Measurements from ENCODE around the gene MMP24.
"Not testable (repeated sequence)": the region's sequence is repeated elsewhere in the genome, so short reads cannot be mapped to it uniquely, and the experiment has no call there.

The MMP24 gene

DNA sequence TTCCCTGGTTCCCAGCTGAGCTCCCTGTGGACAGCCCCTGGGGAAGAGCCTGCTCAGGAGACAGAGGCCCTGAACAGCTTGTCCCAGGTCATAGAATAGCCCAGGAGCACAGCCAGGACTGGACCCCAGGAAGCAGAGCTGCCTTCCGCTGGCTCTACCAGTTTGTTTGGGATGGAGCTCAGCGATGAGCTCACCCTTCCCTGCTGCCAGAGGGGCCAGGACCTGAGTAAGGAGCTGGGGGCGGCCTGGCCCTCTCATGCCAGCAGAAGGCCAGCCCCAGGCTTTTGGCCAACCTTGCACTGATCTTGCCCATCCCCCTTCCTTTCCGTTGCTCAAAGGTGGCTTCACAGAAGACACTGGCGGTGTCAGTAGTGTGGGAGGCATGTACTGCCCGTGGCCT, 33.9 kb downstream of the MMP24 start:
- DNase-seq, result no peak

DNA sequence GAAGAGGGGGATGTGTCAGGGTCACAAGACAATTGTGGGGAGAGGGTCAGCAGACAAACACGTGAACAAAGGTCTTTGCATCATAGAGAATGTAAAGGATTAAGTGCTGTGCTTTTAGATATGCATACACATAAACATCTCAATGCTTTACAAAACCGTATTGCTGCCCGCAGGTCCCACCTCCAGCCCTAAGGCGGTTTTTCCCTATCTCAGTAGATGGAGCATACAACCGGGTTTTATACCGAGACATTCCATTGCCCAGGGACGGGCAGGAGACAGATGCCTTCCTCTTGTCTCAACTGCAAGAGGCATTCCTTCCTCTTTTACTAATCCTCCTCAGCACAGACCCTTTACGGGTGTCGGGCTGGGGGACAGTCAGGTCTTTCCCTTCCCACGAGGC, 35.8 kb downstream of the MMP24 start:
- DNase-seq, result not testable (repeated sequence)

DNA sequence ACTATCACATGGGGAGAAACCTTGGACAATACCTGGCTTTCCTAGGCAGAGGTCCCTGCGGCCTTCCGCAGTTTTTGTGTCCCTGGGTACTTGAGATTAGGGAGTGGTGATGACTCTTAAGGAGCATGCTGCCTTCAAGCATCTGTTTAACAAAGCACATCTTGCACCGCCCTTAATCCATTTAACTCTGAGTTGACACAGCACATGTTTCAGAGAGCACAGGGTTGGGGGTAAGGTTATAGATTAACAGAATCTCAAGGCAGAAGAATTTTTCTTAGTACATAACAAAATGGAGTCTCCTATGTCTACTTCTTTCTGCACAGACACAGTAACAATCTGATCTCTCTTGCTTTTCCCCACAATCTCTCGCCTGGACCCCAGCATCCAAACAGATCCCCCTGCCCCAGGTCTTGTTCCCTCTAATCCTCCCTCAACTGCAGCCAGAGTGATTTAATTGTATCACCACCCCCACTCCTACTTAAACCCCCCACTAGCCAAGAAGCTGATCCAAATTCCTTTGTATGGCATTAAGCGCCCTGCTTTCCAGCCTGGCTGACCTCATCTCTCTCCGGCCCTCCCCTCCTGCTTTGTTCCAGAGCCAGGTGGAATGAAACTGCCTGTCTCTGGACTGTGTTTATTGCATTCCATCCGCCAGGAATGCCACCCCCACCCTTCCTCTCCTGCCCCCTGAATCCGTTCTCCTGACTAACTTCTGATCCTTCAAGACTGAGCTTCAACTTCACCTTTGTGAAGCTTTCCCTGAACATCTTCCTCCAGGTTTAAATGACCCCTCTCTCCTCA, 36.4 kb downstream of the MMP24 start:
- peak; percentile 81 for DNase-seq

DNA sequence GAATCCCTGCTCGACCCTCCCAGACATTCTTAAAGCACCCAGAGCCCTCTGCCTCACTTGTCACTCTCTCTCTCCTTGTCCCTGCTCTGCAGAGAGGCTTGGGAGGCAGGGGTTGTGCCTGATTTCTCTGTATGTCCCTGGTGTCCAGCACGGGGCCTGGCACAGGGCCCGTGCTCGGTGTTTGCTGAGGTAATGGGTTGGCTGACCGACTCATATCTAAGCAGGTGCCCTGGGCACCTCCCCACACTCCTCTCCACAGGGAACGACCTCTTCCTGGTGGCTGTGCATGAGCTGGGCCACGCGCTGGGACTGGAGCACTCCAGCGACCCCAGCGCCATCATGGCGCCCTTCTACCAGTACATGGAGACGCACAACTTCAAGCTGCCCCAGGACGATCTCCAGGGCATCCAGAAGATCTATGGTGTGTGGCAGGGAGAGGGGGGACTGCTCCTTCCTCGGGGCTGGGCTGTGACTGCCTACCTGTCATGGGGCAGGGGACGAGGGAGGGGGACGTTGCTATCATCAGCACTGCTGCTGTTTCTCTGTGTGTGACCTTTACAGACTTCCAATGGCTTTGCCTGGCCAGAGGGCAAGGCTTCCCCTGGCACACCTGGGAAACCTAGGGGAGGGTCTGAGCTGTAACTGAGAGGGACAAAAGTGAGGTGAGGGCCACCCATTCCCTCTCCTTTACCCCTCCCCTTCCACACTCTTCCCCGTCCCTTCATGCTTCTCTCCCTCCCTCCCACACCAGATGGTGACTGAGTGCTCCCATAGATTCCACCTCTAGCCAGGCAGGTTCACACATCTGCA, 37.2 kb downstream of the MMP24 start:
- no peak for DNase-seq

DNA sequence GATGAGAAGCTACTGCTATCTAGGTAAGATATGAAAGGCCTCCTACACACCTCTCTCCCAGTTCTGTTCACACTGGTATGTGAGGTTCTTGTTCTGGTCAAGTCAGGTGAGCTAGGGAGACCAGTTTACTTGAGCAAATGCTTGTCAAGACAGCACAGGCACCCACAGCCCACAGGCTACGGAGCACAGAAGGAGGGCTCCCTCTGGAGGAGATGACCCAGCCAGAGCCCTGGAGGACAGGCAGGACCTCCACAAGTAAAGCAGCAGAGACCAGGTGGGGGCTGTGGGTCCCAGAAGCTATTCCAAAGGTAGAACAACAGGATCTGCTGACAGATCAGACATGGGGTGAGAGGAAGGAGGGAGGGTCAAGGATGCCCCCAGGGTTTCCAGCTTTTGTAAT, 38.3 kb downstream of the MMP24 start:
- DNase-seq, result no peak

DNA sequence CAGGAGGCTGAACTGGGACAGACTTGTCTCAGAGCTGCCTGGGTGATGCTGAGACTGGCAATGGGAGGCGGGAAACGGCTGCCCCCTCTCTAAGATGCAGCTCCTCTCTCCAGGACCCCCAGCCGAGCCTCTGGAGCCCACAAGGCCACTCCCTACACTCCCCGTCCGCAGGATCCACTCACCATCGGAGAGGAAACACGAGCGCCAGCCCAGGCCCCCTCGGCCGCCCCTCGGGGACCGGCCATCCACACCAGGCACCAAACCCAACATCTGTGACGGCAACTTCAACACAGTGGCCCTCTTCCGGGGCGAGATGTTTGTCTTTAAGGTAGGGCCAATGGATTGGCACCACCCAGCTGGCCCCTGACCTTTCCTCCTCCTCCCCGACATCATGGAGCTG, 40.6 kb downstream of the MMP24 start:
- DNase-seq, result no peak

DNA sequence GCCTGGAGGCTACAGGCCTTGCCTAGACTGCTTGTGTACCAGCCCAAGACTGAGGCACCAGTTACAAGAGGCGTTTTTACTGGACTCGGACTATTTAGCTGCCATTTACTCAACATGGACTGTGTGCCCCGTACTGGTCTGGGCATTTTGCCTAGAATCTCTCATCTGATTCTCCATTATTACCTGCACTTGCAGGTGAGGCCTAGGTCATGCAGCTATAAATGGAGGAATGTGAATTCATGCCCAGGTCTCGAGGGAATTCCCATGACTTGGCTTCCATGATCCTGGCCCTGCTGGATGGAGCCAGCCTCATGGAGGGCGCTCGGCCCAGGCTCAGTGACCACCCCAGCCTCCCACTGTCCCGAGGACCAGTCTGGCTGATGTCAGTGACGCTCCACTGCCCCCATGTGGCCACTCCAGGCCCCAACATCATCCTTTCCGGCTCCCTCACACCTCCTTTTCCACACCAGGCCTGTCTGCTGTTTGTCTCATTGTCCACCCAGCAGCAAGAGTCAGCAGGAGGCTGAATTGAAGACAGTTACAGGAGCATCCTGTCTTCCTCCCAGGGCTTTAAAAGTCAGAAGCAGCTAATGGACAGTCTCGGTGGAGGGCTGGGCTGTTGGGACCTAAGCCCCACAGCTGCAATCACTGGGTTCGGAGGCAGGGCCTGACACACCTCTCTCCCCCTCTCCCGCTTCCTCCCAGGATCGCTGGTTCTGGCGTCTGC, 42.7 kb downstream of the MMP24 start:
- peak; percentile 48 for DNase-seq

DNA sequence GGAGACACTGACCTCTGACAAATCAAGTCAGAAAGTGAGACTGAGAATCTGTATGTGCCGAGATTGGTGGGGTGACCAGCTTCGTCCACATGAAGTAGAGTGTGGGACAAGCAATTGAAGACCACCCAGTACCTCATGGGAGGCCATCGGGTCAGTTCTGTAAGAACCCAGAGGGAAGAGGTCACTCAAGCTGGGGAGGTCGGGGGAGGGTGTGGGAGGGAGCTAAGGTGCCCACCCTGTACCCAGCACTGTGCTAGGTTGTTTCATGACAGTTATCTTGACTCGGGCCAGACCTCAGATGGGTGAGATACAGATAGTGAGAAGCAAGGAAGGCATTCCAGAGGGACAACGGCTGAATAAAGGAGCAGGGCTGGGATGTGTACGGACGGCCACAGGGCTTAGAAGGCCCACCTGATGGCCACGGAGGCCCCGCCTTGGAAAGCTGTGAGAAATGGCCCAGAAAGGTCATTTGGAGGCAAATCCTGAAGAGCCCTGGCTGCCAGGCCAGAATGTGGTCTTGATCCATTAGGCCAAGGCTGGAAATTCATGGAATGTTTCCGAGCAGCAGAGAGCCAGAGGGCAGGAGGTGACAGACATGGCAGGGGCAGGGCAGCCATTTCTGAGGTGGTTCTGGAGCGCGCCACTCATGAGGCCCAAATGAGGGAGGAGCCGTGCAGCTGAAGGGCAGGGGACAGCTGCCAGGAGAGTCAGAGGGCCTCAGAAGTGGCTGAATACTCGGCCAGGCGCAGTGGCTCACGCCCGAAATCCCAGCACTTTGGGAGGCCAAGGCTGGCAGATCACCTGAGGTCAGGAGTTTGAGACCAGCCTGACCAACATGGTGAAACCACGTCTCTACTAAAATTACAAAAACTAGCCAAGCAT, 43.8 kb downstream of the MMP24 start:
- DNase-seq, result no peak

DNA sequence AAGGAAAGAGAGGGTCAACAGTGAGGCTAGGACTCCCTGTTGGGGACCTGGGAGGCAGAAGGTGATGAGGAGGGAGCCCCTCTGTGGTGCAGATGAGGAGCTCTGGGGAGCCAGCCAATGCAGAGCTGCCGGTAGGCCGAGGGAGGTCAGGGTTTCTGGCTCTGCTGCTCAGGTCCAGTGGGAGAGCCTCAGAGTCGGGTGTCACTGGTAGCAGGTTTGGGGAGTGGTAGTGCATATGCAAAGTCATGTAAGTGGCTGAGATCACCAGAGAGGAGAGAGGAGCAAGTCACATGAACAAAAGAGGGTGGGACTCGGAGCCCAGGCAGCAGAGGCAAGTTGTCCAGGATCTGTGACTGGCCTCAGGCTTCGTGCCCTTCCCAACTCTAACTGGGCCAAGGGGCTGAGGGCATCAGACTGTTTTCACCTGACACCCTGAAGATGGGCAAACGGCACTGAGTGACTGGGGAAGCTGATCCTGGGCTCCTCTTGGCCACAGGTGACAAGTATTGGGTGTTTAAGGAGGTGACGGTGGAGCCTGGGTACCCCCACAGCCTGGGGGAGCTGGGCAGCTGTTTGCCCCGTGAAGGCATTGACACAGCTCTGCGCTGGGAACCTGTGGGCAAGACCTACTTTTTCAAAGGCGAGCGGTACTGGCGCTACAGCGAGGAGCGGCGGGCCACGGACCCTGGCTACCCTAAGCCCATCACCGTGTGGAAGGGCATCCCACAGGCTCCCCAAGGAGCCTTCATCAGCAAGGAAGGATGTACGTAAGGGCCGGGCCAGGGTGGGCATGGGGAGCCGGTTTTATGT, 44.8 kb downstream of the MMP24 start:
- no peak for DNase-seq

DNA sequence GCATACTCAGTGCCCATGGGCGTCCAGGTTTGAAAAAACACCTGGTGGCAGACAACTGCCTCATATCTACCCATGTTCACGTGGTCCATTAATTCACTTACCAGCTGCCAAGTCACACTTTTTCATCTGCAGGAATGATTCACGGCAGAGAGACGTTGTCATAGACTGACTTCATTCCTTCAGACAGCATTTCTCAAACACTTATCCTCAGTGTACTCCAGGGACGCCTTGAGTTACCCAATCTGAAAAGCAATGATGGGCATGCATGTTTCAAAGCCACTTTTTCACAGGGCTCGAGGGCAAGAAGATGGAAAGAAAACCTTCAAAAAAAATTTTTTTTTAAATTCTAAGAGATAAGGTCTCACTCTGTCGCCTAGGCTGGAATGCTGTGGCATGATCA, 45.4 kb downstream of the MMP24 start:
- DNase-seq, result peak; percentile 32

DNA sequence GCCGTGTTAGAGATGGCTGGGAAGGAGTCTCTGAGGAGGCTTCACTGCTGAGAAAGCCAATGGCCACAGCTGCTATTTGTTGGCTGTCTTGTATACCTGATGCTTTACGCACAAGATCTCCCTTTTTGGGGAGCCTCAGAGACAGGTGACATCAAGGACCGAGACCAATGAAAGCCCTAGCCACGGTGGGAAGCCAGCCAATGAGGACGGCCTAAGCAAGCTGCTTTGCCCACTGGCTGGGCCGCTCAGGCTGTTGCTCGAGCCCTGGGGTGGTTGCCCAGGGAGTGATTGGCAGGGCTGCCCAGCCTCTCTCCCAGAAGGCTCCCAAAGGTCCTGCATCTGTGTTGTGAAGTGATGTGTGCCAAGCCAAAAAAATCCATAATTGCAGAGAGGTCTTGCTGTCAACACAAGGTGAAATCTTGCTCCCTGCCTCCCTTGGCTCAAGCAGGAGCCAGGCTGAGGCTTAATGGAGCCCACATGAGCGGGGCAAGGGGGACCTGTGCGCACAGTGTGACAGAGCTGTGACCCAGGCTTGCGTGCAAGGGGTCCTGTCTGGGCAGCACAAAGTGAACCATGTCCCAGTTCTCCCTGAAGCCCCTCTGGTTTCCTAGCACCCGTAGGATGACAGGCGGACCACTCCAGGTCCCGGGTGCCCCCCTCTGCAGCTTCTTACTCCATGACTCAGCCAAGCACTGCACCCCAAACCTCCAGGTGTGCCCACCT, 47.1 kb downstream of the MMP24 start:
- DNase-seq, result no peak

DNA sequence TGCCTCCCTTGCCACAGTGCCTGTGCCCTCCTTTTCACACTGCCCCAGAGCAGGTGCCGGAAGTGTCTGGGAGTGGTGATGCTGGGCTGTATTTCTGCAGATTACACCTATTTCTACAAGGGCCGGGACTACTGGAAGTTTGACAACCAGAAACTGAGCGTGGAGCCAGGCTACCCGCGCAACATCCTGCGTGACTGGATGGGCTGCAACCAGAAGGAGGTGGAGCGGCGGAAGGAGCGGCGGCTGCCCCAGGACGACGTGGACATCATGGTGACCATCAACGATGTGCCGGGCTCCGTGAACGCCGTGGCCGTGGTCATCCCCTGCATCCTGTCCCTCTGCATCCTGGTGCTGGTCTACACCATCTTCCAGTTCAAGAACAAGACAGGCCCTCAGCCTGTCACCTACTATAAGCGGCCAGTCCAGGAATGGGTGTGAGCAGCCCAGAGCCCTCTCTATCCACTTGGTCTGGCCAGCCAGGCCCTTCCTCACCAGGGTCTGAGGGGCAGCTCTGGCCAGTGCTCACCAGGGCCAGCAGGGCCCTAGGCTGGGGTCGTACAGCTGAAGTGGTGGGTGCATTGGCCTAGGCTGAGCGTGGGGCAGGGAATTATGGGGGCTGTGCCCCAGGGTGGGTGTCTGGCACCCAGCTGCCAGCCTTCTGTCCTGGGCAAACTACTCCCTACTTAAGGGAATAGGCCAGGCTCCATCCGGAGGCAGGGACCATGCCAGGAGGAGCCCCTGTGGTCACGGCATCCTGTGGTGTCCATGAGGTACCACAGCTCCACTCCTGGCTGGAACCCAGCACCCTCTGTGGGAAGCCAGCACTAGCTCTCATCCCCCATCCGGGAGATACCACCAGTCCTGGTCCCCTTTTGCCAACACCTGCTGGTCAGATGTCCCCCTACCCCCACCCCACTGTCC, 47.9 kb downstream of the MMP24 start:
- DNase-seq, result no peak

DNA sequence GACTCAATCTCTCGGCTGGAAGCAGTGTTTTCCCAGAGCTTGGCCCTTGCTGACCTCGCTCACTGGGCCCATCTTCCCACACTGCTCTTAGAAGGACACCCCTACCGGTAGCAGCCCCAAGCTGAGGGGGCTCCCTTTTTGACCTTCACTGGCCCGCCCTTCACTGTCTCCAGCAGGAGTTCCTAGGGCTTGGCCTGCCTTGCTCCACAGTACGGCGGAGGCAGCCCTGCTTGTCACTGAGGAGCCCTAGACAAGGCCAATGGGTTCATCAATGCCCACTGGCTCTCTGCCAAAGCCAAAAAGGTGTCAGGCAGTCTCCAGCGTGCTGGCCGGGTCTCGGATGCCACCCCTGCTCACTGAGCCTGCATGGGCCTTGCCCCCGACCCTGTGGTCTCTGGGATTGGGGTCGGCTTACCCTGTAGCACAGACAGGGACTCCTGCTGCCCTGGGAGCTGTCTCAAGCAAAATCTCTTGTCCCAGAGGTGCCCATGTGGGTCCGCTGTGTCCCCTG, 49.3 kb downstream of the MMP24 start:
- no peak for DNase-seq

DNA sequence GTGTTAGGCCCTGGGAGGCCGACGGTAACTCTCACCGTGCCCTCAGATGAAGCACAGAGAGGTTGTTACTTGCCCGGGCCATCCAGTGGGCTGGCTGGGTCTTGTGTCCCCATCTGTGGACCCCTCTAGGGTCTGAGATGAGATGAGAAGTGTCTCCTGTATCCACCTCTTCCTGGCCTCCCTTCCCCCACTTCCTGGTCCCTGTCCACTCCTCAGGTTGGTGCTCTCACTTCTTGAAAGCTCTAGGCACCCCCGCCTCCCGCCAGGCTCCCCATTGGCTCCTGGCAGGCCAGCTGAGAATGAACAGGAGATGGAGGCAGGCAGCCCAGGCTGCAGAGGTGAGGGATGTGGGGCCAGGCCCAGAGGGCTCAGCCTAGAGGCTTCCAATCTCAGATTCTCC, 49.9 kb downstream of the MMP24 start:
- no peak for DNase-seq

DNA sequence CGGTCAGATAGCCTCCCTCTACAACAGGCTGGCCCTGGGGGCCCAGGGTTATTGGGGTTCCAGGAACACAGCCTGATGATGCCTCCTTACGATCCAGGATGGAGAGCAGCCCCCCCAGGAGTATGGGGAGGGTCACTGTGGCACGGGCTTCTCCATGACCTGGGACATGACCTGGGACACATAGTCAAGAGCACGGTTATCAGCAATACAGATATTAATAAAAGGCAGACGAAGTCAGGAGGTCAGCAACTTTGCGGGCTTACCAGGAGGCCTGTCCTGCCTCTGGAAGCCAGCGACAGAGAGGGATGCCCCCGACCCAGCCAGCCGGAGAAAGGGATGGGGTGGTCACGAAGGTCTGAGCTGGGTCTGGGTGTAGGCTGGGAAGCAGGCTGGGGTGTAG, 50.6 kb downstream of the MMP24 start:
- DNase-seq, result no peak

DNA sequence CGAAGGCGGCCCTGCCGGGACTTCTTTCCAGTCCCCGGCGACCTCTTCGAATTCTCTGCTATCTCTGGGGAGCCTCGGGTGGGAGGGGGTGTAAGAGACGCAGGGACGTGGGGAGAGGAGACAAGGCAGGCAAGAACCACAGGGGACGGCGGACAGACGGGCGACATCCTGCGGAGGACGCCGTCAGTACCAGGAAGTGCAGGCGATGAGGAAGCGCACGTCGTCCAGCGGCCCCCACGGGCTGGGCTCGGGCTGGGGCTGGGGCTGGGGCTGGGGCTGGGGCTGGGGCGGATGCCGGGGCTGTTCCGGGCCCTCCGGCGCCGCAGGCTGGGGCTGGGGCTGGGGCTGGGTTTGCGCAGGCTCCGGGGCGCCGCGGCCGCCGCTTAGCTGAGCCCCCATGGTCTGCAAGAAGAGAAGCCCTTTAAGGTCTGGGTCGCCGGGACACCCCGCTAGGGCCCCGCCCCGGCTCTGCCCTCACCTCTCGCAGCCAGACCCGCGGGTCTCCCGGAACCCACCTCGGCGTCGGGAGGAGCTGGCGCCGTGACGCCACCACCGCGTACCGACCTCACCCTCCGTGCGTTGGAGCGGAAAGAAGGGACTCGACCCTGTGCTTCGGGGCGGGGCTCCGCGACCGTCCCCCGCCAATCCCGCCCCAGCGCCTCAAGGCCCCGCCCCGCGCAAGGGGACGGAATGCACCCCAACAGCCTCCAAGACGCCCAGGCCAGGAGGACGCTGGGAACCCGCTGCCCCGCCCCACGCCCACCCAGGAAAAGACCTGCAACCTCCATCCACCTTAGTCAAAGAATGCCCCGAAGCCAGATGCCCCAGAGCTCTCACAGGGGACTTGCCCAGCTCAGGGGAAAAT, 51.3 kb downstream of the MMP24 start, which contains the start of gene MMP24OS:
TSS of gene MMP24OS (minus strand) at position 592 of the 865 bp plus-strand sequence. CDS start at position 399, 193 bp downstream.
- peak; percentile 86 for DNase-seq

DNA sequence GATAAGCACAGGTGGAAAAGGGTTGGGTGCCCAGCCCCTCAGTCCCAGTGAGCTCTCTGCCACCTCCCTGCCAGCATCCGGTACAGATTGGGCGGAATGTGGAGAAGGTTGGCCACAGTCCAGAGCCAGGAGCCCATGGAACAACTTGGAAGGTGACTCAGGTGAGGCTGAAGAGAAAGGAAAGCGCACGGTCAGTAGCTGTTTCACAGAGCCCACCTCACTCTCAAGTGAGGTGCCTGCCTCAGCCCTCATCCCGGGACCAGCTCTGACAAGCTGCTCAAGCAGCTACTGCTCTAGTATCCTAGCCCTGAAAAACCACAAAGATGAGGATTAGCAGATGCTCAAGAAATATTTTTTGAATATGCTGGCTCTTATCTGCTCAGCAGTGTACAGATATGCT, 52.5 kb downstream of the MMP24 start:
- DNase-seq, result no peak

DNA sequence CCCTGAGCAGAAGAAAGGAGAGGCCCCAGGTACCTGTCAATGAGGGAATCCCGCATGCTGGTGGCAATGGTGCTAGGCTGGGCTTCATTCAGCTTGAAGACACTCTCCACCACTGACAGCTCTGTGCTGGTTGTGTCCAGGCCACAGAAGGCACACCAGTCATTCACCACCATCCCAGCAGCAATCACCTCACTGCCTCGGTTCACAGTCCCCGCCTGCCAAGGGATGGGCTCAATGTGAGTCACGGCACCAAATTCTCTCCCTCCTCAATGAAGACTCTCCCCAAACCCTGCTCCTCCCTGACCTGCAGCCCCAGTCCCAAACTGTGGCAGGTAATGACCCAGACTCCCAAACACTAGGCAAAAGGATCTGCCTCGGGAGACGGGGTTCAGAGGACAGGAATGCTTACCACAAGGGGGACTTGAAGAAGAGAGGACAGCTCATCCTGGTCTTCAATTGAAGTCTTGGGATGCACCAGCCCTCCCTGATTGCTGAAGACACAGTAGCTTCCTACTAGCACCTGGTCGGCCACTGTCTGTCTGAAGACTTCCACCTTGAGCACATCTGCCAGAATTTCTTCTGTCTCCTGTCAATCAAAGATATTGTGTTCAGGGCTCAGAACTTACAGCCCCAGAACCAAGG, 53.2 kb downstream of the MMP24 start:
- no peak for DNase-seq

Data from fibroblast of skin of abdomen (primary cell).